ENCODE results near the gene CST11. TPM values are rescaled to one million over a fixed set of nuclear protein-coding genes. Genes with fewer than 3 reads are reported as not detected.

CST11 gene
- total RNA-seq, 1 donor from 2014 or later = not detected

DNA sequence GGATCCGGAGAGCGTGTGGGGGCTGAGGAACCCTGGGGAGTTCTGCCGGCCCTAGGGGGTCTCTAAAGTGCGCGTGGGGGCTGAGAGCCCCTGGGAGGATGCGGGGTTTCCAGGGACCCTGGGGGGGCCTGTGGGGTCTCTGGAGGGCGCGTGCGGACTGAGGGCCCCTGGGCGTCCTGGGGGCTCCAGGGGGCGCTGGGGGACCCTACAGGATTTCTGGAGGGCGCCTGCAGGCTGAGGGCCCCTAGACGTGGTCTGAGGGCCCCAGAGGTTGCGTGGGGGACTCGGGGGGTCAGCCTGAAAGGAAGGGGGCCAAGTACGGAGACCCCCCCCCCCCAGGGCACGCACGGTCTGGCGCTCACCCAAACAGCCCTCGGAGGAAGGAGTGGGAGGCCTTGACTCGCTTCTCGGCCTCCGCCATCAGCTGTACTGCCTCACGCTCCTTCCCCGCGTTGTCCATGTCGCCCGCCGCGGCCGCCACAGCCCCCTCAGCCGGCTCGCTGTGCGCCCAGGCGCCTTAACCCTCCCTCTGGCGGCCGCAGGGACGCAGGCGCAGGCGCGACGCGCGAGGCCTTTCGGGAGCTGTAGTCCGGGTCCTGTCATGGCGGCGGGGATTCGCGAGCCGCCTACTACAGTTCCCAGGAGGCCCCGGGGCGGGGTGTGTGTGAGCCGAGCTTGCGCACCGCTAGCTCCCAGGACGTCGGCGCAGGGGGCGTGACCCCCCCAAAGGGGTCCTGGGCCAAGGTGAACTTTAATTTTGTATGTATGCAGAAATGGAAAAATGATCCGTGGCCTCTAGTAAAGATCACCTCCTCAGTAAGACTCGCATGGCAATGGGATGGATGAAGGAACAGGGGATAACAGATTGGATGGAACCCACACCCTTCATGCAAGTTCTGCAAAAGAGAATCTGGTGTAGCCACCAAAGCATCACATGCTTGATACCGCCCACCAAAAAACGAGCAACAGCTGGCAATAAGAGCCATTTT lies 31.4 kb downstream of the CST11 start, which contains the start of gene NAPB:
NAPB (minus strand) TSS at position 546 of the 989 bp plus-strand sequence; CDS start at position 460, 86 bp downstream.
- Mint-ChIP-seq H3K36me3 (ENCODE audit: low read depth, unreplicated experiment) (peaks cover 5% of the 10 kb centered on the region), H3K4me3 (ENCODE audit: unreplicated experiment) (peak within 1 kb of the TSS; percentile 90), H3K9me3 (ENCODE audit: unreplicated experiment) (no peaks in the 10 kb centered on the region), H3K27me3 (ENCODE audit: unreplicated experiment) (no peaks in the 10 kb centered on the region), H3K27ac (ENCODE audit: unreplicated experiment) (peak within 1 kb of the TSS; percentile 73), H3K4me1 (ENCODE audit: unreplicated experiment) (peaks cover 18% of the 10 kb centered on the region)
- TF ChIP-seq, protein P1, sequence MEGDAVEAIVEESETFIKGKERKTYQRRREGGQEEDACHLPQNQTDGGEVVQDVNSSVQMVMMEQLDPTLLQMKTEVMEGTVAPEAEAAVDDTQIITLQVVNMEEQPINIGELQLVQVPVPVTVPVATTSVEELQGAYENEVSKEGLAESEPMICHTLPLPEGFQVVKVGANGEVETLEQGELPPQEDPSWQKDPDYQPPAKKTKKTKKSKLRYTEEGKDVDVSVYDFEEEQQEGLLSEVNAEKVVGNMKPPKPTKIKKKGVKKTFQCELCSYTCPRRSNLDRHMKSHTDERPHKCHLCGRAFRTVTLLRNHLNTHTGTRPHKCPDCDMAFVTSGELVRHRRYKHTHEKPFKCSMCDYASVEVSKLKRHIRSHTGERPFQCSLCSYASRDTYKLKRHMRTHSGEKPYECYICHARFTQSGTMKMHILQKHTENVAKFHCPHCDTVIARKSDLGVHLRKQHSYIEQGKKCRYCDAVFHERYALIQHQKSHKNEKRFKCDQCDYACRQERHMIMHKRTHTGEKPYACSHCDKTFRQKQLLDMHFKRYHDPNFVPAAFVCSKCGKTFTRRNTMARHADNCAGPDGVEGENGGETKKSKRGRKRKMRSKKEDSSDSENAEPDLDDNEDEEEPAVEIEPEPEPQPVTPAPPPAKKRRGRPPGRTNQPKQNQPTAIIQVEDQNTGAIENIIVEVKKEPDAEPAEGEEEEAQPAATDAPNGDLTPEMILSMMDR (IDR thresholded peaks at IDR 0.05; ENCODE audit: unreplicated experiment) = peak; percentile 29
- DNase-seq (ENCODE audit: low spot score) = peak; percentile 95

DNA sequence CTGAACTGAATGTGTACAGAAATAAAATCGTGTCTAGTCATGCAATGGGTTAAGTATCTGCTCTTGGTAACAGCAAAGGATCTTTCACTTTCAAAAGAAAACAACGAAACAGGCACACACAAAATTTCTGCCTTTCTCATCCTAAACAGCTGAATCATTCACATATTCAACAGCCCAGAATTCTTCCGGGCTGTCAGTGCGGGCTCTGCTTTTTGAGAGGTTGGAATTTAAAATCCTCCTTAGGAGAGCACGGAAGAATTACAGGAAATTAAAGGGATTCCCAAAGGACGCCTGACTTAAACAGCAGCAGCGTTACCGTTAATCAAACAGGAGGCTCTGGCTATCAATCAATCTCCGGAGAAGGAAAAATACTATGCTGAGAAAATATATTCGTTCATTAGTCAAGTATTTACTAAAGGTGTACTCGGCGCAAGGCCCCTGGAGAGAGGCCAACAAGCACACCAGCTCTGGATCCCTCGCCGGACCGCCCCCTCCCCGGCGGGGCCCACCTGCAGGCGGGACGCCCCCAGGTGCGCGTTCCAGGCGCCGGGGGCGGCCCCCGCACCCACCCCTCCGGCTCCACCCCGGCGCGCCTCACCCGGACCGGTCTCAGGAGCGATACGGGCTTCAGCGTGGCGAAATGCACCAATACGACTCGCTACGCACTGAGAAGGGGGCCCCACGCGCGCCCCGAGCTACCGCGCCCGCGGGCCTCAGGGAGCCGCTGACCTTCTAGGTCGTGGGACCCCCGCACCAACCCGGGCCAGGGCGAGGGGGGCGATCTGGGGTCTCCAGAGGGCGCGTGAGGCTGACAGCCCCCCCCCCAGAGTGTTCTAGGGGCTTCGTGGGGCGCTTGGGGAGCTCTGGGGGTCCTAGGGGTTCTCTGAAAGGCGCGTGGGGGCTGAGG lies 32.4 kb downstream of the CST11 start:
- TF ChIP-seq, protein P1 (IDR thresholded peaks at IDR 0.05; ENCODE audit: unreplicated experiment) = no peak
- Mint-ChIP-seq H3K9me3 (ENCODE audit: unreplicated experiment) (no peaks in the 10 kb centered on the region), H3K36me3 (ENCODE audit: low read depth, unreplicated experiment) (peaks cover 5% of the 10 kb centered on the region), H3K4me3 (ENCODE audit: unreplicated experiment) (peak overlapping the region; percentile 90), H3K27me3 (ENCODE audit: unreplicated experiment) (no peaks in the 10 kb centered on the region), H3K4me1 (ENCODE audit: unreplicated experiment) (peaks cover 18% of the 10 kb centered on the region), H3K27ac (ENCODE audit: unreplicated experiment) (peak overlapping the region; percentile 78)
- DNase-seq (ENCODE audit: low spot score) = no peak

DNA sequence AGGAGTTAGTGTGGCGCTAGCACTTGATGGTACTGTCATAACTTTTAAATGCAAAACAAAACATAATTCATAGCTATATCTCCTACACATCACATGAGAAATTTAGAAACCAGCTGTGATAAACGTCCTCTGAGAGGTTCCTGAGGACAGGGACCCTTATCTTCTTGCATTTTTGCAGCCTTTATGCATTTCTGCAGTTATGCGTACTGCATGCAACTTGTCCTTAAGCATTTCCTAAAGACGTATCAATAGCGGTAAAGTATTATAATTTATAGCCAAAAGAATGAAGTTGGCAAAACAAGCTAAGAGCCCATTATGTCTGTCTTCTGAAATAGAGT lies 33.0 kb downstream of the CST11 start:
- TF ChIP-seq, protein P1 (IDR thresholded peaks at IDR 0.05; ENCODE audit: unreplicated experiment) = no peak
- Mint-ChIP-seq H3K9me3 (ENCODE audit: unreplicated experiment) (no peaks in the 10 kb centered on the region), H3K27me3 (ENCODE audit: unreplicated experiment) (no peaks in the 10 kb centered on the region), H3K4me3 (ENCODE audit: unreplicated experiment) (peak overlapping the region; percentile 89), H3K36me3 (ENCODE audit: low read depth, unreplicated experiment) (peaks cover 5% of the 10 kb centered on the region), H3K4me1 (ENCODE audit: unreplicated experiment) (peaks cover 18% of the 10 kb centered on the region), H3K27ac (ENCODE audit: unreplicated experiment) (peak overlapping the region; percentile 78)
- DNase-seq (ENCODE audit: low spot score) = no peak

DNA sequence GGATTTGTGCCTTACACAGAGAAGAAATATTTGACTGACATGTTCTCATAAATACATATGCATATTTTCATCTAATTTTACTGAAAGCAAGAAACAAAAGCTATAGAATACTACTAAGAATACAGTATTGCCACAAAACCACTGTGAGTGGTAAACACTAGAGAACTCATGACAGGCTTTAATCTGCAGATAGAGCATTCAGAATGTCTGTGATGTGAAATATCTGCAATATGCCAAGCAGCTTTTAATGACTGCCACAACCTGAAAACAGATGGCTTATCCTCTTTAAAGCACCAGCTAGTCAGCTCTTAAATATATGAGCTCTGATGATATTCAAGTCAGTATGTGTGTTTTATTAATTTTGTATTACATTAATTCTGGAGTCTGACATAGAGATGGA lies 34.8 kb downstream of the CST11 start:
- no peaks in the 10 kb centered on the region for H3K27me3 Mint-ChIP-seq (ENCODE audit: unreplicated experiment)
- TF ChIP-seq, protein P1 (IDR thresholded peaks at IDR 0.05; ENCODE audit: unreplicated experiment) = no peak
- no peaks in the 10 kb centered on the region for H3K9me3 Mint-ChIP-seq (ENCODE audit: unreplicated experiment)
- H3K36me3 Mint-ChIP-seq (ENCODE audit: low read depth, unreplicated experiment) = peaks cover 5% of the 10 kb centered on the region
- DNase-seq (ENCODE audit: low spot score) = no peak
- H3K27ac Mint-ChIP-seq (ENCODE audit: unreplicated experiment) = no peak overlapping the region
- H3K4me1 Mint-ChIP-seq (ENCODE audit: unreplicated experiment) = peaks cover 18% of the 10 kb centered on the region
- no peak overlapping the region for H3K4me3 Mint-ChIP-seq (ENCODE audit: unreplicated experiment)

Data from endothelial cell (in vitro differentiated cells).